OCI-LY7 (cell line): ENCODE data around the gene TMEM8B.
A peak's percentile ranks its signal among the peaks of the same experiment; 100 is the strongest.

Source experiments
- CTCF ChIP-seq: fragments of 200-600 bp; sonication (generic); conservative IDR thresholded peaks from 2 replicates; pipeline ENCODE4 v1.5.1; 2014; ENCODE audit warnings: mild to moderate bottlenecking, antibody characterized with exemption, low read length, moderate library complexity, mixed read lengths
- EZH2phosphoT487 ChIP-seq: fragments of 200-600 bp; sonication (generic); IDR thresholded peaks from 2 replicates; pipeline ENCODE4 v1.6.1; 2018; ENCODE audit warnings: low read depth, borderline replicate concordance, mild to moderate bottlenecking, mixed run types, antibody characterized with exemption, low read length, moderate library complexity, mixed read lengths

- TF ChIP-seq CTCF (peak; percentile 84), EZH2phosphoT487 (no peak)
These were observed 81.8 kb downstream of the TMEM8B start for GRCh38 chr9:35910613-35911359.
